IMR-90 (cell line): Measurements from ENCODE around the gene IL36RN. TPM values are rescaled to one million over a fixed set of nuclear protein-coding genes. Genes with fewer than 3 reads are reported as not detected.

Source experiments
- ATAC-seq: fragments of 200-7000 bp; cut with Tn5 transposase; 2 replicates; pipeline ENCODE4 v1.9.1; 2020; ENCODE audit warnings: low read depth, mild to moderate bottlenecking, moderate library complexity
- BruUV-seq: library from RNA; stranded (reverse); fragments of 400-500 nt; replicated peaks from 2 replicates; lab custom pipeline; 2021; lab: Mats Ljungman, UMichigan
- CTCF ChIA-PET: fragments of 300-600 bp; formaldehyde crosslinking; extraction: SDS; loops from one replicate; lab custom pipeline; 2021; ENCODE audit warnings: antibody characterized with exemption; lab: Yijun Ruan, JAX
- POLR2A ChIA-PET: fragments of 300-600 bp; sonication (Branson Sonifier 250); formaldehyde crosslinking; loops from one replicate; lab custom pipeline; 2022; ENCODE audit warnings: antibody characterized with exemption; ENCODE audit not compliant: unreplicated experiment; lab: Charles Lee
- DNase-seq: peaks from one replicate; pipeline ENCODE4 v3.0.0; 2013
- H2AFZ ChIP-seq: replicated peaks from 2 replicates; pipeline ENCODE3; 2013; ENCODE audit warnings: low read length, mild to moderate bottlenecking; ENCODE audit not compliant: poor library complexity
- H2AK5ac ChIP-seq: 2 replicates; pipeline ENCODE4 v1.6.1; 2013; ENCODE audit warnings: low read depth, low read length, inconsistent platforms
- H2AK9ac ChIP-seq: replicated peaks from 2 replicates; pipeline ENCODE3; 2013; ENCODE audit warnings: mild to moderate bottlenecking, low read depth, low read length, moderate library complexity; ENCODE audit not compliant: poor library complexity
- H2BK120ac ChIP-seq: 2 replicates; pipeline ENCODE4 v1.6.1; 2013; ENCODE audit warnings: low read depth, low read length, inconsistent platforms
- H2BK15ac ChIP-seq: 3 replicates; pipeline ENCODE4 v1.6.1; 2013; ENCODE audit warnings: low read depth, low read length, inconsistent platforms
- H2BK20ac ChIP-seq: 2 replicates; pipeline ENCODE4 v1.6.1; 2013; ENCODE audit warnings: low read depth, mild to moderate bottlenecking, inconsistent platforms, low read length, moderate library complexity
- H2BK5ac ChIP-seq: 2 replicates; pipeline ENCODE4 v1.6.1; 2013; ENCODE audit warnings: mild to moderate bottlenecking, low read depth, low read length, inconsistent platforms; ENCODE audit not compliant: poor library complexity, severe bottlenecking
- H3K14ac ChIP-seq: replicated peaks from 2 replicates; pipeline ENCODE4 v1.6.1; 2013; ENCODE audit warnings: low read depth, low read length, inconsistent platforms
- H3K18ac ChIP-seq: 2 replicates; pipeline ENCODE4 v1.6.1; 2013; ENCODE audit warnings: low read depth, low read length, control low read depth
- H3K23ac ChIP-seq: 2 replicates; pipeline ENCODE4 v1.6.1; 2013; ENCODE audit warnings: low read depth, low read length, inconsistent platforms
- H3K27ac ChIP-seq: 2 replicates; pipeline ENCODE4 v1.5.1; 2013; ENCODE audit warnings: mild to moderate bottlenecking, control low read depth, low read length; ENCODE audit not compliant: insufficient read depth
- H3K27me3 ChIP-seq: 2 replicates; pipeline ENCODE4 v1.6.1; 2013; ENCODE audit warnings: low read length; ENCODE audit not compliant: control insufficient read depth, insufficient read depth
- H3K36me3 ChIP-seq: 2 replicates; pipeline ENCODE4 v1.6.1; 2013; ENCODE audit warnings: low read length, mixed read lengths; ENCODE audit not compliant: control insufficient read depth, insufficient read depth
- H3K4ac ChIP-seq: 2 replicates; pipeline ENCODE4 v1.6.1; 2013; ENCODE audit warnings: low read depth, low read length, inconsistent platforms
- H3K4me1 ChIP-seq: 2 replicates; pipeline ENCODE4 v1.6.1; 2013; ENCODE audit warnings: low read length, mixed read lengths; ENCODE audit not compliant: control insufficient read depth, insufficient read depth
- H3K4me2 ChIP-seq: 2 replicates; pipeline ENCODE4 v1.6.1; 2013; ENCODE audit warnings: low read depth, mild to moderate bottlenecking, control low read depth, low read length, moderate library complexity
- H3K4me3 ChIP-seq: 2 replicates; pipeline ENCODE4 v1.5.1; 2013; ENCODE audit warnings: low read depth, mild to moderate bottlenecking, control low read depth, low read length, moderate library complexity; ENCODE audit not compliant: insufficient read depth
- H3K56ac ChIP-seq: 2 replicates; pipeline ENCODE4 v1.6.1; 2013; ENCODE audit warnings: low read length, inconsistent platforms; ENCODE audit not compliant: insufficient read depth; ENCODE audit errors: extremely low read depth
- H3K79me1 ChIP-seq, 2 experiments: 2 replicates each; pipeline ENCODE4 v1.6.1; 2013; ENCODE audit warnings: low read length in 2 of 2, inconsistent platforms in 1 of 2, low read depth in 1 of 2
- H3K9ac ChIP-seq: 2 replicates; pipeline ENCODE4 v1.6.1; 2013; ENCODE audit warnings: low read depth, low read length, control low read depth
- H3K9me1 ChIP-seq: 2 replicates; pipeline ENCODE4 v1.6.1; 2013; ENCODE audit warnings: low read length, inconsistent platforms; ENCODE audit not compliant: insufficient read depth
- H3K9me3 ChIP-seq: 2 replicates; pipeline ENCODE4 v1.6.1; 2013; ENCODE audit warnings: low read length; ENCODE audit not compliant: control insufficient read depth, insufficient read depth
- H4K20me1 ChIP-seq: 2 replicates; pipeline ENCODE4 v1.6.1; 2013; ENCODE audit warnings: low read length, inconsistent platforms; ENCODE audit not compliant: insufficient read depth
- H4K5ac ChIP-seq: 2 replicates; pipeline ENCODE4 v1.6.1; 2013; ENCODE audit warnings: mild to moderate bottlenecking, low read depth, low read length, control low read depth
- H4K8ac ChIP-seq, 2 experiments: 2 replicates each; pipeline ENCODE4 v1.6.1; 2013; ENCODE audit warnings: low read depth in 2 of 2, low read length in 2 of 2, control low read depth in 1 of 2, inconsistent platforms in 1 of 2
- H4K91ac ChIP-seq: 2 replicates; pipeline ENCODE4 v1.6.1; 2013; ENCODE audit warnings: low read depth, low read length, inconsistent platforms; ENCODE audit not compliant: insufficient read depth
- BHLHE40 ChIP-seq: fragments of 150-350 bp; IDR thresholded peaks from 2 replicates; pipeline ENCODE4 v1.6.1; 2016; ENCODE audit warnings: mild to moderate bottlenecking, low read depth, low read length
- CHD1 ChIP-seq: IDR thresholded peaks from 2 replicates; pipeline ENCODE4 v1.6.1; 2012; ENCODE audit warnings: low read depth, low read length, improper control_type of control experiment
- CTCF ChIP-seq: conservative IDR thresholded peaks from 2 replicates; pipeline ENCODE4 v1.5.1; 2012; ENCODE audit warnings: mild to moderate bottlenecking, low read depth, low read length, improper control_type of control experiment
- MAFK ChIP-seq: IDR thresholded peaks from 2 replicates; pipeline ENCODE4 v1.6.1; 2012; ENCODE audit warnings: low read depth, low read length, improper control_type of control experiment
- MXI1 ChIP-seq: IDR thresholded peaks from 2 replicates; pipeline ENCODE4 v1.6.1; 2012; ENCODE audit warnings: low read depth, mild to moderate bottlenecking, low read length, moderate library complexity, borderline replicate concordance
- NFE2L2 ChIP-seq: fragments of 150-350 bp; IDR thresholded peaks from 2 replicates; pipeline ENCODE4 v1.6.1; 2016; ENCODE audit warnings: low read depth, mild to moderate bottlenecking, low read length
- POLR2A ChIP-seq: IDR thresholded peaks from 2 replicates; pipeline ENCODE4 v1.6.1; 2012; ENCODE audit warnings: mild to moderate bottlenecking, low read depth, low read length
- RCOR1 ChIP-seq: IDR thresholded peaks from 2 replicates; pipeline ENCODE4 v1.6.1; 2012; ENCODE audit warnings: mild to moderate bottlenecking, low read length, improper control_type of control experiment; ENCODE audit not compliant: insufficient replicate concordance
- RFX5 ChIP-seq: IDR thresholded peaks from 2 replicates; pipeline ENCODE4 v1.8.0; 2012; ENCODE audit warnings: low read depth, mild to moderate bottlenecking, low read length, moderate library complexity
- SMC3 ChIP-seq: fragments of 150-350 bp; IDR thresholded peaks from 2 replicates; pipeline ENCODE4 v1.6.1; 2016; ENCODE audit warnings: low read depth, mild to moderate bottlenecking, antibody characterized with exemption, low read length, moderate library complexity
- WGBS, 2 experiments: methylation state at CpG; one replicate each; pipeline versions ENCODE4 v1.1.5 to v1.1.7; 2013; ENCODE audit warnings: missing lambda C conversion rate in 2 of 2; ENCODE audit not compliant: insufficient read length in 1 of 2; ENCODE audit errors: extremely low coverage in 2 of 2; 5-methylcytosine and 5-hydroxymethylcytosine counted together
- dilution Hi-C: fragments of 300-500 bp; cut with HindIII; formaldehyde crosslinking; loops from one replicate; pipeline ENCODE4 v1.14.3; 2018; ENCODE audit warnings: low sequenced_read_pairs; ENCODE audit not compliant: unreplicated experiment
- in situ Hi-C: fragments of 300-500 bp; cut with MboI; formaldehyde crosslinking; loops from 3 replicates; pipeline ENCODE4 v1.14.3; 2019; ENCODE audit warnings: low sequenced_read_pairs, inconsistent platforms, mixed read lengths
- intact Hi-C: fragments of 100-400 bp; cut with micrococcal nuclease; formaldehyde crosslinking; loops from 2 replicates; pipeline ENCODE4 v1.10.0; 2022
- polyA plus RNA-seq, 3 experiments: library from polyadenylated mRNA; depleted of rRNA; stranded (reverse); fragments of >200 nt; gene quantifications; 2 replicates each; pipeline ENCODE4 v1.2.3, GENCODE V29; 2012; ENCODE audit warnings: low replicate concordance in 1 of 3
- total RNA-seq: library from RNA; depleted of rRNA; stranded (reverse); fragments of >200 nt; gene quantifications from 2 replicates; pipeline ENCODE4 v1.2.3, GENCODE V29; 2012
- TF ChIP-seq, protein P1 (sequence below): fragments of 150-350 bp; IDR thresholded peaks from 2 replicates; pipeline ENCODE4 v1.6.1; 2017; ENCODE audit warnings: mild to moderate bottlenecking, antibody characterized with exemption, low read length, low read depth

IL36RN gene
- total and polyA plus RNA-seq, 2 of the 4 experiments (the other 2 are of a cell fraction): not detected

DNA sequence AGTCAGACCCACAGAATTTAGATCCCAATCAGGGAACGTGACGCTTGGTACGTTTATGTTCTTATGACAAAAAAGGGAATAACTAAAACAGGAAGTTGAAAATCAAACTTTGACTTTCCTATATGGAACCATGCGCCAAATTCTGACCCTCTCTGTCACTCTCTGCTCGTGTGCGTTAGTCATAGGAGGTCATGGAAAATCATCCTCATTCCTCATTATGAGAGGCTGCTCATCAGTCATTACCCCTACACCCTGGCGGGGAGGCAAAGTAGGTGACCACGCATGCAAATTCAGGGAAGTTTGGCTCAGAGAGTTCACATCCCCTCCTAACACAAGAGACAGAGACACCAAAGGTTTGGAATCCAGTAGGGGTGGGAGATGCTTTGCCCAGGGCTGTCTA is 24.3 kb downstream of the IL36RN start:
- H3K23ac ChIP-seq: no peak overlapping the region
- intact Hi-C loops: no loop called here

More for the DNA sequence above, 24.3 kb downstream of the IL36RN start:
- Histone ChIP-seq H2AFZ (no peak overlapping the region), H3K27ac (no peak overlapping the region), H3K9me1 (no peaks in the 10 kb centered on the region), H3K27me3 (peaks cover 8% of the 10 kb centered on the region), H3K4me1 (no peaks in the 10 kb centered on the region), H4K8ac (no peak overlapping the region), H3K4me3 (no peak overlapping the region), H3K56ac (no peak overlapping the region), H2BK5ac (no peak overlapping the region), H4K91ac (no peak overlapping the region), H3K4me2 (no peak overlapping the region), H3K9ac (no peak overlapping the region), H3K36me3 (no peaks in the 10 kb centered on the region), H3K4ac (no peak overlapping the region), H2AK9ac (no peak overlapping the region), H3K14ac (no peak overlapping the region), H4K5ac (no peak overlapping the region), H2BK20ac (no peak overlapping the region), H2AK5ac (no peak overlapping the region), H2BK15ac (no peak overlapping the region), H2BK120ac (no peak overlapping the region), H3K79me1 (no peaks in the 10 kb centered on the region), H4K20me1 (no peaks in the 10 kb centered on the region), H3K18ac (no peak overlapping the region), H3K9me3 (no peaks in the 10 kb centered on the region)
- BruUV-seq: no TSS peak
- ChIA-PET POLR2A (no interaction called here), CTCF (no interaction called here)
- WGBS, 2 experiments: no CpG with 5 or more reads among the region's 8 CpGs
- in situ Hi-C loops: no loop called here
- TF ChIP-seq POLR2A: no peak
- TF ChIP-seq MAFK: no peak
- TF ChIP-seq NFE2L2: no peak
- no peak for TF ChIP-seq BHLHE40
- TF ChIP-seq, protein P1, sequence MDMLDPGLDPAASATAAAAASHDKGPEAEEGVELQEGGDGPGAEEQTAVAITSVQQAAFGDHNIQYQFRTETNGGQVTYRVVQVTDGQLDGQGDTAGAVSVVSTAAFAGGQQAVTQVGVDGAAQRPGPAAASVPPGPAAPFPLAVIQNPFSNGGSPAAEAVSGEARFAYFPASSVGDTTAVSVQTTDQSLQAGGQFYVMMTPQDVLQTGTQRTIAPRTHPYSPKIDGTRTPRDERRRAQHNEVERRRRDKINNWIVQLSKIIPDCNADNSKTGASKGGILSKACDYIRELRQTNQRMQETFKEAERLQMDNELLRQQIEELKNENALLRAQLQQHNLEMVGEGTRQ: no peak
- TF ChIP-seq RCOR1: no peak
- no peak for TF ChIP-seq CHD1
- TF ChIP-seq MXI1: no peak
- no peak for TF ChIP-seq RFX5
- no peak for TF ChIP-seq CTCF
- no peak for TF ChIP-seq SMC3
- DNase-seq (no peak), ATAC-seq (no peak)
- dilution Hi-C loops: no loop called here
